HG03039 (cell line): Measurements from ENCODE around the gene GNGT2.
A peak's percentile ranks its signal among the peaks of the same experiment; 100 is the strongest.

Source experiments
- ATAC-seq: cut with Tn5 transposase; IDR thresholded peaks from one replicate; pipeline ENCODE4 v1.9.1; 2021; ENCODE audit warnings: mild to moderate bottlenecking, moderate library complexity; ENCODE audit not compliant: unreplicated experiment

GNGT2 gene

GRCh38 chr17:49210158-49211029, at the start of gene GNGT2, which contains the start of gene ABI3:
TSS of gene GNGT2 (minus strand) at chr17:49210574. CDS start at chr17:49207422, 3,152 bp downstream.
TSS of gene ABI3 (plus strand) at chr17:49210707. CDS start at chr17:49210725, 18 bp downstream.
- ATAC-seq: peak; percentile 73

DNA sequence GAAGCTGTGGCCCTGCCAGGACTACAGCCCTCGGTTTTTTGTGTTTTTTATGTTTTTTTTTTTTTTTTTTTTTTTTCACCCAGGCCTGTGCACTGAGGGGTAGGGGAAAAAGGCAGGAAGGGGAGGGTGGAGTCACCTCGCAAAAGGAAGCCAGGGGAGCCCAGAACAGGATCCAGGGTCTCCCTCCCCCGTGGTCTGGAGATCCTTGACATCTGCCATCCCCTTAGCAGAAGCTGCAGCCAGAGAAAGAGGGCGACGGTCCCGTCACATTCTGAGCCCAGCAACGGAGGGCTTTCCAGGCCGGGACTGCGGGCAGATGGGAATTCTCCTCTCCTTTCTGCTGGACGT, 49.3 kb upstream of the GNGT2 start:
- ATAC-seq: no peak

GRCh38 chr17:49258394-49258793, 48.0 kb upstream of the GNGT2 start:
- no peak for ATAC-seq

- no peak for ATAC-seq
Measured at GRCh38 chr17:49255125-49255524, 44.8 kb upstream of the GNGT2 start.

- ATAC-seq: no peak
Measured at GRCh38 chr17:49254066-49254465, 43.7 kb upstream of the GNGT2 start.

DNA sequence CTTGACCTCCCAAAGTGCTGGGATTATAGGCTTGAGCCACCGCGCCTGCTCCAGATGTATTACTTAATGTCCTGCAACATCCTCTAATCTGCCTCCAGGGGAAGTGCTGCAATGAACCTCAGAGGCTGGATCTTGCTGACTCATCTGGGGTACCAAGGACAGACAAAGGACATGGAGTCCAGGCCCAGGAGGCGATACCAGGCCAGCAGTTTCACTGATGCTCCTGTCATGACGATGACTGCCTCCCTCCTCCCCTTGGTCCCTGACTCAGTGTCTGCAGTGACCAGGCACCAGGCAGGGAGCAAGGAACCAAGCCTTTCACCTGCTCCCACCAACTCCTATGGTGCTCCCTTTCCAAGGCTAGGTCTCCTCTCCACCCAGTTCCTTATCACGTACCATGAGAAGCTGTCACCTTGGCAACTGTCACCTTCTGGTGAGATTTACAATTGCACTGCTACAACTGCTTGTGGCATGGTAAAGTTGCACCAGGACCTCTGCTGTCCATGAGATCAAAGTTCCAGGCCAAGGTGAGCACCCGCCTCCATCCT, 41.8 kb upstream of the GNGT2 start:
- no peak for ATAC-seq

- no peak for ATAC-seq
Measured at GRCh38 chr17:49249890-49250522, 39.6 kb upstream of the GNGT2 start.

DNA sequence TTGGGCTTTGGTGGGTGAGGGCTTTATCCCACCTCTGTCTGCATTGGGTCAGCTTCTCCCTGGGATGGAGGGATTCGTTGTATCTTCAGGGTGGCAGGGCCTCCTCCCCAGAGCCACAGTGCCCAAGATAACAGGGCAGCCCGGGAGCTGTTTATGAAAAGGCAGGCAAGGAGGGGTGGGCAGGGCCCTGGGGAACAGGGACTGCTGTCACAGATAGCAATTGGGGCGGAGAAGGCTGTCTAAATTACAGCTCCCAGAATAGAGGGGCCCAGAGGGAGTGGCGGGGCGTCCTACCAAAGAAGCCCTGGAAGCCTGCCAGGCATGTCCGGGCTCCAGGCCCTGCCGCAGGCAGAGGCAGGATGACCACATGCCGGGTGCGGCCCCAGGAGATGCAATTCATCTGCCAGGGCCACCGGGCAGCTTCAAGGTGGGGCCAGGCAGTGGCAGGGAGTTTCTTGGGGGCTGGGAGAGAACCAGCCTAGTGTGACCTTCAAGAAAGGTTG, 39.0 kb upstream of the GNGT2 start:
- no peak for ATAC-seq

DNA sequence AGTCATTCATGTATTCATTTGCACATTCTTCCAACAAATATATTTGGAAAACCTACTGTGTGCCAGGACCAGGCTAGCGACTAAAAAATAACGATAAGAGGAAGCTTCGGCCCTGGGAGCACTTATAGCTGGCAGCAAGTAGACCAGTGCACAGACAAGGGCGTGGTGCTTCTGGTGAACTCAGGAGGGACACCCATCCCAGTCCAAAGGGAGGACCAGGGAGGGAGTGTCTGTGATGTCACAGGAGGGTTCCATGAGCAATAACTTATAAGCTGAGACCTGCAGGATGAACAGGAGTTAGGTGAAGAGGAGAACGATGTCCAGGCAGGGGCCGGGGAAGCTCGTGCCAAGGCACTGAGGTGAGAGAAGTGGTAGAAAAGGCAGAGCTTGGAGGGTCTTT, 37.6 kb upstream of the GNGT2 start:
- ATAC-seq: no peak

DNA sequence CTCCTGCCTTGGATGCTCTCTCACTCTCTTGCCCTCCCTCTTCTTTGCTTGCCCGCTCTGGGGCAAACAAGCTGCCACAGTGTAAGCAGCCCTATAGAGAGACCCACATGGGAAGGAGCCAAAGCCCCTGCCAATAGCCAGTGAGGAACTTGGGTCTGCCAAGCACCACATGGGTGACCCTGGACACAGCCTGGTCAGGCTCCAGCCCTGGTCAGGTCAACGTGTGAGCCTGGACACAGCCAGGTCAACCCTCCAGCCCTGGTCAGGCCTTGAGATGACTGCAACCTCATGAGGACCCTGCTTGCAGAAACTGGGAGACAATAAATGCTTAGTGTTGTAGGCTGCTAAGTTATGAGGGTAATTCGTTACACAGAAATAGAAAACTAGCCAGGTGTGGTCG, 34.5 kb upstream of the GNGT2 start:
- no peak for ATAC-seq

GRCh38 chr17:49242813-49243212, 32.4 kb upstream of the GNGT2 start:
- ATAC-seq: no peak

- no peak for ATAC-seq
Measured at GRCh38 chr17:49241692-49242397, 31.5 kb upstream of the GNGT2 start.

- no peak for ATAC-seq
Measured at GRCh38 chr17:49241040-49241439, 30.7 kb upstream of the GNGT2 start.

DNA sequence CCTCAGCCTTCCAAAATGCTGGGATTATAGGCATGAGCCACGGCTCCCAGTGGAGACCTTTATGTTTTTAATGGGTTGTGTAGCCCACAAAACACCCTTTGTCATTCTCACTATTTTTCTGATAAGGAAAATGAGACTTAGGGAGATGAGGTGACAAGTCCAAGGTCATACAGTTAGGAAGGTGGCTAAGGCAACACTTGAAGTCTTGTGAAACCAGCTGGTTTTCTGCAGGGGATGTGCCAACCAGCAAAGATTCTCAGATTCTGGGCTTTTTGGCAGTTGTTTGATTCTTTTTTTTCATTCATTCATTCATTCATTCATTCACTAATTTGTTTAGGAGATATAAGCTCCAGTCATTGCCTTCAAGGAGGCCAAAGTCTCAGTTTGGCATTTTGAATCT, 30.2 kb upstream of the GNGT2 start:
- ATAC-seq: no peak

- ATAC-seq: no peak
Measured at GRCh38 chr17:49239963-49240362, 29.6 kb upstream of the GNGT2 start.

GRCh38 chr17:49235896-49236295, 25.5 kb upstream of the GNGT2 start:
- ATAC-seq: no peak

- ATAC-seq: no peak
Measured at GRCh38 chr17:49234509-49235080, 24.2 kb upstream of the GNGT2 start.

- ATAC-seq: no peak
Measured at GRCh38 chr17:49231563-49231894, 21.2 kb upstream of the GNGT2 start.

GRCh38 chr17:49230636-49231562, 20.5 kb upstream of the GNGT2 start, which contains the start of gene PHOSPHO1:
TSS of gene PHOSPHO1 (minus strand) at chr17:49230787. CDS start at chr17:49226691, 4,096 bp downstream.
- ATAC-seq: peak; percentile 78
